H1 (cell line): ENCODE measurements around the gene EEF1AKMT3. TPM values are rescaled to one million over a fixed set of nuclear protein-coding genes. Genes with fewer than 3 reads are reported as not detected.
A peak's percentile ranks its signal among the peaks of the same experiment; 100 is the strongest.

Experiments
- CBX5 ChIP-seq: fragments of 300-800, 300-1000 bp; sonication (generic); IDR thresholded peaks from 2 replicates; pipeline ENCODE4 v1.7.1; 2016; ENCODE audit warnings: antibody characterized with exemption, low read length, low read depth
- CHD7 ChIP-seq: fragments of 300-600 bp; sonication (generic); IDR thresholded peaks from 2 replicates; pipeline ENCODE4 v1.7.1; 2012; ENCODE audit warnings: low read length, moderate library complexity, mild to moderate bottlenecking, inconsistent platforms; ENCODE audit not compliant: insufficient replicate concordance
- CTBP2 ChIP-seq: IDR thresholded peaks from 2 replicates; pipeline ENCODE4 v1.7.0; 2011; ENCODE audit warnings: borderline replicate concordance, mild to moderate bottlenecking, moderate library complexity, mixed read lengths, low read length; ENCODE audit not compliant: insufficient read depth, insufficient read length
- POLR2A ChIP-seq, 2 experiments: IDR thresholded peaks; 1 replicate in 1 of 2; 2 replicates in 1 of 2; pipeline ENCODE4 v1.6.1; 2011; ENCODE audit warnings: low read depth in 2 of 2, low read length in 2 of 2, mild to moderate bottlenecking in 2 of 2; ENCODE audit errors: control extremely low read depth in 1 of 2
- SIX5 ChIP-seq: IDR thresholded peaks from 2 replicates; pipeline ENCODE4 v1.6.1; 2011; ENCODE audit warnings: mild to moderate bottlenecking, low read depth, low read length
- polyA plus RNA-seq, 7 experiments: library from polyadenylated mRNA; depleted of rRNA in 3 of 7; stranded (reverse) in 5 of 7; unstranded in 2 of 7; fragments of >200 nt in 5 of 7; fragments of 200-250 nt in 2 of 7; gene quantifications; 1 replicate in 5 of 7; 2 replicates in 1 of 7; 4 replicates in 1 of 7; pipeline versions ENCODE4 v1.2.1 to v1.2.3, GENCODE V29; 2011 to 2013; ENCODE audit warnings: missing spikeins in 2 of 7, mixed read lengths in 2 of 7
- total RNA-seq: library from RNA; stranded (reverse); fragmentation: NEBNext Ultra II Directional; extraction: Animal tissue kit (Norgen Biotek cat#: 25700); gene quantifications from 2 replicates; pipeline ENCODE4 v1.2.1, GENCODE V29; 2021

Gene EEF1AKMT3
- total and polyA plus RNA-seq, 2 of the 8 experiments (the other 6 are each of a cell fraction or from before 2014, with no cell fraction given), result 3.1 to 4.4 TPM

DNA sequence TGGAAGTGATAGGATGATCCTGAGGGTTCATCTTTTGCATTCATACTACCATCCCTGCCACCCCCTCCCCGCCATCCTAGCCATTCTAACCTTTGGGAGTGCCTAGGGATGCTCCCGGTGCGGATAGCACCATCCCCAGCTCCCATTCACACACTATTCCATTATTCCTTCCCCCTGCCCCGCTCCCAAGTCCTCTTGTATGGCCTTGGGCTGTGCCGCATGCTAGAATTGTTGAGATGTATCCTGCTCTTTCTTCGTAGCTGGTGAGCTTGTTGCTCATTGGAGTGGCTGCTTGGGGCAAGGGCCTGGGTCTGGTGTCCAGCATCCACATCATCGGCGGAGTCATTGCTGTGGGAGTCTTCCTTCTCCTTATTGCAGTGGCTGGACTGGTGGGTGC, 26.9 kb upstream of the EEF1AKMT3 start (continued):
- TF ChIP-seq CHD7 (no peak), CBX5 (no peak), SIX5 (no peak), POLR2A (IDR thresholded peaks at IDR 0.05; ENCODE audit: control extremely low read depth in 1 of 2, low read depth in 2 of 2, low read length in 2 of 2) (peak in 1 of 2 experiments; percentile 69; a peak in 1 of 3 replicates), CTBP2 (no peak)
